Naive B cell (primary cell): ENCODE data around the gene KRTAP12-1. TPM values are rescaled to one million over a fixed set of nuclear protein-coding genes. Genes with fewer than 3 reads are reported as not detected.
"Not testable (repeated sequence)": the region's sequence is repeated elsewhere in the genome, so short reads cannot be mapped to it uniquely, and the experiment has no call there.

Source experiments
- ATAC-seq, 2 donors: fragments of 150-1000 bp; cut with Tn5 transposase; 2 replicates each; pipeline ENCODE4 v1.10.0; 2021; ENCODE audit warnings: low read depth in 2 of 2, mild to moderate bottlenecking in 2 of 2, moderate library complexity in 2 of 2
- DNase-seq: peaks from one replicate; pipeline ENCODE4 v3.0.0; 2022
- H3K27ac Mint-ChIP-seq, 6 donors: one replicate each; pipeline ENCODE4 v1.8.0; 2020 to 2022; ENCODE audit warnings: mild to moderate bottlenecking in 6 of 6, mixed read lengths in 6 of 6, moderate library complexity in 5 of 6, inconsistent platforms in 2 of 6
- H3K27me3 Mint-ChIP-seq, 3 donors: one replicate each; pipeline ENCODE4 v1.8.0; 2021 to 2022; ENCODE audit warnings: mixed read lengths in 3 of 3, mild to moderate bottlenecking in 1 of 3
- H3K36me3 Mint-ChIP-seq, 2 donors: one replicate each; pipeline ENCODE4 v1.8.0; 2020 to 2022; ENCODE audit warnings: mixed read lengths in 2 of 2, inconsistent platforms in 1 of 2, mild to moderate bottlenecking in 1 of 2
- H3K4me1 Mint-ChIP-seq, 3 donors: one replicate each; pipeline ENCODE4 v1.8.0; 2020 to 2022; ENCODE audit warnings: mixed read lengths in 3 of 3, inconsistent platforms in 1 of 3, mild to moderate bottlenecking in 1 of 3, moderate library complexity in 1 of 3
- H3K4me3 Mint-ChIP-seq, 8 donors: one replicate each; pipeline ENCODE4 v1.8.0; 2020 to 2022; ENCODE audit warnings: mild to moderate bottlenecking in 8 of 8, mixed read lengths in 8 of 8, moderate library complexity in 8 of 8, inconsistent platforms in 2 of 8
- H3K9me3 Mint-ChIP-seq, 7 donors: one replicate each; pipeline ENCODE4 v1.8.0; 2020 to 2022; ENCODE audit warnings: mixed read lengths in 7 of 7, mild to moderate bottlenecking in 5 of 7, inconsistent platforms in 2 of 7, moderate library complexity in 1 of 7
- polyA plus RNA-seq, 6 donors: library from polyadenylated mRNA; unstranded; fragments of 300-500 nt; fragmentation: Illumina TruSeq; gene quantifications; one replicate each; pipeline ENCODE4 v1.2.3, GENCODE V29; 2021; ENCODE audit warnings: low read depth in 6 of 6

Gene KRTAP12-1
- polyA plus RNA-seq, 6 donors from 2014 or later, result not detected

GRCh38 chr21:44650973-44651675, 30.8 kb downstream of the KRTAP12-1 start:
- Mint-ChIP-seq H3K36me3 (peaks cover 0 to 3% of the 10 kb centered on the region in 2 donors), H3K4me3 (peak overlapping the region in 1 of 8 donors; percentile 10), H3K27ac (no peak overlapping the region), H3K27me3 (peaks cover 0 to 22% (median 18%) of the 10 kb centered on the region in 3 donors), H3K4me1 (peaks cover 0 to 2% (median 0%) of the 10 kb centered on the region in 3 donors), H3K9me3 (peaks cover 2 to 23% (median 10%) of the 10 kb centered on the region in 7 donors)
- ATAC-seq, result no peak
- no peak for DNase-seq

DNA sequence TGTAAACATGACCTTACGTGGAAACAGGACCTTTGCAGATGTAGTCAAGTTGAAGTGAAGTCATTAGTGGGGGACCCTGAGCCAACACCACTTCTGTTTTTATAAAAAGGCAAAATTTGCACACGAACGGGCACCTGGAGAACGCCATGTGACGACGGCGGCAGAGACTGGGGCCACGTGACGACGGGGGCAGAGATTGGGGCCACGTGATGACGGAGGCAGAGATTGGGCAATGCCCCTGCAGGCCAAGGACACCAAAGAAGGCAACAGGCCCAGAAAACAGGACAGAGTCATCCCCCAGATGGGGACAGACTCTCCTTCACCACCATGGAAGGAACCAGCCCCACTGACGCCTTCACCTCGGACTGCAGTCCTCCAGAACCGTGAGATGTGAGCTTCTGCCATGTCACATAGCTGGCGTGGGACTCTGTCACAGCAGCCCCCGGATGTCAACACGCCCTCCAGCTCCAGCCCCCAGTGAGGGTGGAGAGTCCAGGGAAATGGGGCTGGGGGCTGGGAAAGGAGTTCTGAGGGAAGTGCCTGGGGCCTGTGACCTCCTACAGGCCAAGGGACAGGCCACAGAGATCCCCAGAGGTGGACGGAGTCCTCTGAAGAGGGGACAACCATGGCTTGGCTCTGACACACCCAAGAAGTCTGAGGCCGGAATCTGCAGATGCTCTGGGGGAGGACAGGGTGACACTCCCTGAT, 31.5 kb downstream of the KRTAP12-1 start:
- Mint-ChIP-seq H3K27me3 (peaks cover 0 to 21% (median 18%) of the 10 kb centered on the region in 3 donors), H3K4me3 (no peak overlapping the region), H3K27ac (no peak overlapping the region), H3K4me1 (peaks cover 0 to 2% (median 0%) of the 10 kb centered on the region in 3 donors), H3K9me3 (peaks cover 0 to 21% (median 10%) of the 10 kb centered on the region in 7 donors), H3K36me3 (no peaks in the 10 kb centered on the region)
- ATAC-seq (no peak), DNase-seq (no peak)

GRCh38 chr21:44649521-44650100, 32.4 kb downstream of the KRTAP12-1 start:
- no peak for DNase-seq
- H3K27me3 Mint-ChIP-seq, result peaks cover 0 to 21% (median 18%) of the 10 kb centered on the region in 3 donors
- H3K4me1 Mint-ChIP-seq, result peaks cover 0 to 2% (median 0%) of the 10 kb centered on the region in 3 donors
- peaks cover 0 to 22% (median 15%) of the 10 kb centered on the region in 7 donors for H3K9me3 Mint-ChIP-seq
- peaks cover 2 to 5% of the 10 kb centered on the region in 2 donors for H3K36me3 Mint-ChIP-seq
- ATAC-seq, result no peak
- H3K4me3 Mint-ChIP-seq, result no peak overlapping the region
- no peak overlapping the region for H3K27ac Mint-ChIP-seq

DNA sequence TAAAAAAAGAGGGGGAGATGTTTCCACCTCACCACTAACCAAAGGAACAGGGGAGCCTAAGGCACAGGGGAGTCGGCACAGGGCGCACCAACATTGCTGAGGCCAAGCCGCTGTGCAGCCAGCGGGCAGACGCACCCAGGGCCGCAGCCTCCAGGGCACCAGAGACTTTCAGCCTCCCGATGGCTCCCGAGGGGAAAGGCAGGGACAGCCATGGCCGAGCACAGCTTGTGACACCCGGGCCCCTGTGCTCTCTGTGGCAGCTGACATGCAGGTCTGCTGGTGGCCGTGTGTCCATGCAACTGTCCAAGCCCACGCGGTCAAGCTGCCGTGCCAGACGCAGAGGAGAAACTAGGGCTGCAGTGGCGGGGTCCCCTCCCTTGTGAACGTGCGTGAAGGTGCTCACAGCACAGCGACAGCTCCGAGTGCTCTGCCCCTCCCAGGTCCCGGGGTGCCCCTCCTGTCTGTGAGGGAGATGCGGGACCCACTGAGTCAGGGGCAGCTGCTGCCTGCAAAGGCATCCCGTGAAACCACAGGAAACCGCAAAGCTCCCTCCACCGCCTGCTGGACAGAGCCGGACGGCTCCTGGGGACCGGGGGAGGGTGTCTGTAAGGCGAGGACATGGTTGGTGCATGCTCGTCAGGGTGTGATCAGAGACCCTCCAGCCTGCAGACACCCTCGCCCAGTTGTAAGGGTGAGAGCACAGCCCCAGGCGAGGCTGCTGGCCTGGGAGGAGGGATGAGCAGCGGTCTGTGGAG, 33.2 kb downstream of the KRTAP12-1 start:
- no peak overlapping the region for H3K4me3 Mint-ChIP-seq
- DNase-seq (no peak), ATAC-seq (no peak)
- peaks cover 8 to 9% of the 10 kb centered on the region in 2 donors for H3K36me3 Mint-ChIP-seq
- peaks cover 0 to 2% (median 0%) of the 10 kb centered on the region in 3 donors for H3K4me1 Mint-ChIP-seq
- H3K27ac Mint-ChIP-seq, result no peak overlapping the region
- peaks cover 8 to 29% (median 23%) of the 10 kb centered on the region in 7 donors for H3K9me3 Mint-ChIP-seq
- peaks cover 4 to 18% (median 16%) of the 10 kb centered on the region in 3 donors for H3K27me3 Mint-ChIP-seq

DNA sequence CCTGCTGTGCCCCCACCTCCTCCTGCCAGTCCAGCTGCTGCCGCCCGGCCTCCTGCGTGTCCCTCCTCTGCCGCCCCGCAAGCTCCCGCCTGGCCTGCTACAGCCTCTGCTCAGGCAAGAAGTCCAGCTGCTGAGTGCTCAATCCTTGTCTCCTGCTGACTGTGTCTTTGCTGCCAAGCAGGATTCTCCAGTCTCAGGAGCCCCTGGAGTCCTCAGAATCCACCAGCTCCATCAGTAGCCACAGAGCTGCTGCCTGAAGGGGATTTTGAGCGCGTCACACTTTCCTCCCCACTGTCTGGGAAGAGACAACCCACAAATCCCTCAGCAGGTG, 34.8 kb downstream of the KRTAP12-1 start:
- Mint-ChIP-seq H3K4me1 (no peaks in the 10 kb centered on the region), H3K4me3 (no peak overlapping the region), H3K36me3 (peaks cover 9 to 23% of the 10 kb centered on the region in 2 donors), H3K9me3 (peaks cover 15 to 41% (median 34%) of the 10 kb centered on the region in 7 donors), H3K27me3 (peaks cover 7 to 20% (median 12%) of the 10 kb centered on the region in 3 donors), H3K27ac (no peak overlapping the region)
- DNase-seq, result no peak
- no peak for ATAC-seq

DNA sequence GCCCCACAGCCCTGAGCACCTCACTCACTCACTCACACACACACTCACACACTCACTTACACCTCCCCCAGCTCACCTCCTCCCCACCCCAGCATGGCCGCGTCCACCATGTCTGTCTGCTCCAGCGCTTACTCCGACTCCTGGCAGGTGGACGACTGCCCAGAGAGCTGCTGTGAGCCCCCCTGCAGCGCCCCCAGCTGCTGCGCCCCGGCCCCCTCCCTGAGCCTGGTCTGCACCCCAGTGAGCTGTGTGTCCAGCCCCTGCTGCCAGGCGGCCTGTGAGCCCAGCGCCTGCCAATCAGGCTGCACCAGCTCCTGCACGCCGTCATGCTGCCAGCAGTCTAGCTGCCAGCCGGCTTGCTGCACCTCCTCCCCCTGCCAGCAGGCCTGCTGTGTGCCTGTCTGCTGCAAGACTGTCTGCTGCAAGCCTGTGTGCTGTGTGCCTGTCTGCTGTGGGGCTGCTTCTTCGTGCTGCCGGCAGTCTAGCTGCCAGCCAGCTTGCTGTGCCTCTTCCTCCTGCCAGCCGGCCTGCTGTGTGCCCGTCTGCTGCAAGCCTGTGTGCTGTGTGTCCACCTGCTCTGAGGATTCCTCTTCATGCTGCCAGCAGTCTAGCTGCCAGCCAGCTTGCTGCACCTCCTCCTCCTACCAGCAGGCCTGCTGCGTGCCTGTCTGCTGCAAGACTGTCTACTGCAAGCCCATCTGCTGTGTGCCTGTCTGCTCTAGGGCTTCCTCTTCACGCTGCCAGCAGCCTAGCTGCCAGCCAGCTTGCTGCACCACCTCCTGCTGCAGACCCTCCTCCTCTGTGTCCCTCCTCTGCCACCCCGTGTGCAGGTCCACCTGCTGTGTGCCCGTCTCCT, 35.4 kb downstream of the KRTAP12-1 start, which contains the start of gene KRTAP10-11:
Gene KRTAP10-11 (plus strand): TSS at position 49 of the 856 bp plus-strand sequence. CDS start 45 bp downstream, at position 94.
- not testable (repeated sequence) for H3K27ac Mint-ChIP-seq, H3K4me3 Mint-ChIP-seq, H3K4me1 Mint-ChIP-seq, ATAC-seq, DNase-seq
- peaks cover 7 to 23% (median 15%) of the 10 kb centered on the region in 3 donors for H3K27me3 Mint-ChIP-seq
- H3K36me3 Mint-ChIP-seq, result peaks cover 9 to 27% of the 10 kb centered on the region in 2 donors
- H3K9me3 Mint-ChIP-seq, result peaks cover 17 to 44% (median 36%) of the 10 kb centered on the region in 7 donors

DNA sequence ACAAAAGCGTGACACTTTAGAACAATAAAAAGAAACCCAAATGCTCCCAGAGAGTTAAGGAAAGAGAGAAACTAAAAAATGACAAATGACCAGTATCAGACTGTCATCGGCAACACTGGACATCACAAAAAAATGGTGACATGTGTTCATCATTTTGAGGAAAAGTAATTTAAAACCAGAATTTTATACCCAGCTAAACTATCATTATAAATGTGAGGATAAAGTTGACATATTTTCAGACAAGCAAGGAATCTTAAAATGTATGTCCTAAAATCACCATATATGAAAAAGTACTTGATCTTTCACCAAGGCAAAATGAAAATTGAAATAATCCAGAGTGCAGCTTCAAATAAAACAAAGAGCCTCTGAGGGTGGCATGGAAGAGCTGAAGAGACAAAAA, 37.1 kb downstream of the KRTAP12-1 start:
- peaks cover 24 to 60% (median 49%) of the 10 kb centered on the region in 7 donors for H3K9me3 Mint-ChIP-seq
- no peak for DNase-seq
- H3K4me3 Mint-ChIP-seq, result no peak overlapping the region
- H3K4me1 Mint-ChIP-seq, result no peaks in the 10 kb centered on the region
- H3K36me3 Mint-ChIP-seq, result peaks cover 14 to 37% of the 10 kb centered on the region in 2 donors
- no peak for ATAC-seq
- H3K27ac Mint-ChIP-seq, result no peak overlapping the region
- H3K27me3 Mint-ChIP-seq, result peaks cover 21 to 37% (median 33%) of the 10 kb centered on the region in 3 donors

DNA sequence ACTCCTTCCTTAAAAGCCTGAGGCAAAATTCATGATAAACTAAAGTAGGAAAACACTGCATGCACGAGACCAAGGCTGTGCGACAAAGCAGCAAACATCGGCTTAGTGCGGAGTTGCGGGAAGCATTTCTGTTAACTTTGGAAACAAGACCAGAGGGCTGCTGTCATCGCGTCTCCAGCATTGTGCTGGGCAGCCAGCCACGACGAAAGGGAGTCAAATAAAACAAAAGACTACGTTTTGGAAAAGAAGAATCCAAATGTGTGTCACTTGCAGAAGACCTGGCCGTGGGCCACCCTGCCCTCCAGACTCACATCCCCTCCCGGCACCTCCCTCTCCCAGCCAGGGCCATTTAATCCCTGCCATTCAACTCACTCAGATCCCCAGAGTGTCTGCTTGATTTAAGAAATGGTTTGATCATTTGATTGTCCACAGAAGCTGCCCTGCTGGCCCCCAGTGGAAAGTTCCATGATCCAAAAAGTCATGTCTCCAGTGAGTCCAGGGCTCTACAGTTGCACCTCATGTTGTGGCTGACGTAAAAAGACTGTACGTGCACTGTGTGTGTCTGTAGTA, 38.1 kb downstream of the KRTAP12-1 start:
- Mint-ChIP-seq H3K9me3 (peaks cover 24 to 63% (median 49%) of the 10 kb centered on the region in 7 donors), H3K36me3 (peaks cover 14 to 37% of the 10 kb centered on the region in 2 donors), H3K27ac (no peak overlapping the region), H3K4me3 (peak overlapping the region in 1 of 8 donors; percentile 57), H3K27me3 (peaks cover 22 to 46% (median 41%) of the 10 kb centered on the region in 3 donors), H3K4me1 (no peaks in the 10 kb centered on the region)
- ATAC-seq, result no peak
- no peak for DNase-seq

- DNase-seq (no peak), ATAC-seq (no peak)
- peaks cover 23 to 60% (median 44%) of the 10 kb centered on the region in 7 donors for H3K9me3 Mint-ChIP-seq
- H3K27ac Mint-ChIP-seq, result no peak overlapping the region
- H3K4me3 Mint-ChIP-seq, result no peak overlapping the region
- H3K4me1 Mint-ChIP-seq, result no peaks in the 10 kb centered on the region
- peaks cover 31 to 52% (median 45%) of the 10 kb centered on the region in 3 donors for H3K27me3 Mint-ChIP-seq
- peaks cover 14 to 37% of the 10 kb centered on the region in 2 donors for H3K36me3 Mint-ChIP-seq
These were observed 41.2 kb downstream of the KRTAP12-1 start for GRCh38 chr21:44640761-44641160.

- Mint-ChIP-seq H3K27me3 (peaks cover 40 to 58% (median 49%) of the 10 kb centered on the region in 3 donors), H3K4me1 (no peaks in the 10 kb centered on the region), H3K9me3 (peaks cover 16 to 51% (median 33%) of the 10 kb centered on the region in 7 donors), H3K27ac (no peak overlapping the region), H3K4me3 (no peak overlapping the region), H3K36me3 (peaks cover 6 to 36% of the 10 kb centered on the region in 2 donors)
- ATAC-seq (no peak), DNase-seq (no peak)
These were observed 42.7 kb downstream of the KRTAP12-1 start for GRCh38 chr21:44639331-44639655.

DNA sequence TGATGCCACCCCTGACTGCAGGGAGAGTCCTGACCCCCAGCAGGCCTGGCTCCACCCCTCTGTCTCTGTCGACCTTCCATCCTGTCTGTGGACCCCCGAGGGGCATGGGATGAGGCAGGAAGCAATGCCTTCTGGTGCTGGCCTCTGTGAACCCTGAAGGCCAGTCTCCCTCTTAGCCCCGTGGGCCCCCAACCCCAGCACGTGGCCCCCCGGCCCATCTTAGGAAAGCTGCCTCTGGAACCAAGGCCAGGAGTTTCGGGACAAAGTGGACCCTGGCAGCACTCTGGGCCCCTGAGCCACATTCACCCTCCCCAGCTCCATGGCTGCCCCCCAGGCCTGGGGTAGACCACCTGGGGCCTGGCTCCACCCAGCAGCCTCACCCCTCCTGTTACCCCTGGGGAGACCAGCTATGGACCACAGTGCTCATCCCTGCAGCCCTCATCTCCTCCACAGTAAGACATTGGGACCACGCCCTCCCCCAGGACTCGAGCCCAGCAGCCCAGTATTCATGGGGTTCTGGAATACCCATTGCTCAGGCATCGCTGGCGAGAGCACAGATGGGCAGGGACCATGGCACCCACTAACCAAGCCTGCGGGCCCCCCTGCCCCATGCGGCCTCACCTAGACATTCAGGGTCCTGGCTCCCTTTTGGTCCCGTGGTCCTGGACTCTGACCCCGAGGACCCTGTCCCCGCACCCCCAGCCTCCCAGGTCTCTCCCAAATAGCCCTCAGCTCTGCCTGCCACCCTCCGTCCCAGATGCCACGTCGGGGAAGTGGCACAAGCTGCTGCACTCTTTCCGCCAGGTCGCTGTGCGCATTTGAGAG, 43.2 kb downstream of the KRTAP12-1 start:
- peaks cover 6 to 38% of the 10 kb centered on the region in 2 donors for H3K36me3 Mint-ChIP-seq
- peaks cover 16 to 51% (median 27%) of the 10 kb centered on the region in 7 donors for H3K9me3 Mint-ChIP-seq
- peaks cover 36 to 62% (median 54%) of the 10 kb centered on the region in 3 donors for H3K27me3 Mint-ChIP-seq
- not testable (repeated sequence) for H3K4me3 Mint-ChIP-seq, ATAC-seq, DNase-seq, H3K27ac Mint-ChIP-seq, H3K4me1 Mint-ChIP-seq
